GM19328 (cell line): ENCODE measurements around the gene GSTK1.
A peak's percentile ranks its signal among the peaks of the same experiment; 100 is the strongest.
"Not testable (repeated sequence)": the region's sequence is repeated elsewhere in the genome, so short reads cannot be mapped to it uniquely, and the experiment has no call there.

Experiments used
- ATAC-seq: cut with Tn5 transposase; IDR thresholded peaks from one replicate; pipeline ENCODE4 v1.9.1; 2021; ENCODE audit warnings: mild to moderate bottlenecking, moderate library complexity; ENCODE audit not compliant: unreplicated experiment

GSTK1 gene

DNA sequence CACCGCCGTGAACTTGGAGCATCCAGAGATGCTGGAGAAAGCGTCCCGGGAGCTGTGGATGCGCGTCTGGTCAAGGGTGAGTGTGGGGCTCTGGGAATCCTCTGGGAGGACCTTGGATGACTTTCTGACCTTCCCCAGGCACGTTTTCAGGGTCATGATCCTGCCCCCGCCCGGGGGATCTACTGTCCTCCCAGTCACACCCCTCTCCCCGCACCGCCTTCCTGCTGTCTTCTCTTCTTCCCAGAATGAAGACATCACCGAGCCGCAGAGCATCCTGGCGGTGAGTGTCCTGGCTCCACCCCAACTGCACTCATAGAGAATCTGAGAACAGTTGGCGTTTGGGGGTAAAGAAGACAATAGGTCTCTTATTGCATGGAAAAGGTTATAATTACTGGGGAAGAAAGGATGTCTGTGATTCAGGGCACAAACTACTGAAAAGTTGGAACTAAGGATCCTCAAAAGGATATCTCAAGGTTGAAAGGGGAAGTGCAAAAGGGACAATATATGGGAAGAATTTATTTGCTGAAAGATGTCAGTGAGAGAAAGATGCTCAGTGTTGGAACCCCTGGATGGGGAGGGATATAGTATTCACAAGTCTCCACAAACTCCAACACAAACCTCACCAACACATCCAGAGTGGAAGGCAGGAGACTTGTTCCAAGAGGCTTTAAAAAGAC, 1.9 kb downstream of the GSTK1 start:
- no peak for ATAC-seq

DNA sequence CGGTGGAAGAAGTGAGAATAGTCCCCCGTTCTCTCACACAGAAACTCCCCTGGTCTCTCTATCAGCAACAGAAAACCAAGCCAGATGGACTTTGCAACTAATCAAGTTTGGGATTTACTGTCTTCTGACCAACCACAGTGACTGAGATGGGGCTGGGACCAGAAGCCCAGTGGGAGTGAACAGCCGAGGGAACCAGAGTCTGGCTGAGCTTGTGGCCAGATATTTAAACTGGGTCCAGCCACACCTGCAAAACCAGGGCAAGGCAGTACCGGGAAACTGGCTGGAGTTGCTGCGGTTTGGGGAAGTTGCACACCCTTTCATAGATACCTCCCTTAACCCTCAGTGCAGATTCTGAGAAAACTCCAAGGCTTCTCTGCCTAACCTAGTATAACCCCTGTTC, 6.0 kb downstream of the GSTK1 start:
- no peak for ATAC-seq

DNA sequence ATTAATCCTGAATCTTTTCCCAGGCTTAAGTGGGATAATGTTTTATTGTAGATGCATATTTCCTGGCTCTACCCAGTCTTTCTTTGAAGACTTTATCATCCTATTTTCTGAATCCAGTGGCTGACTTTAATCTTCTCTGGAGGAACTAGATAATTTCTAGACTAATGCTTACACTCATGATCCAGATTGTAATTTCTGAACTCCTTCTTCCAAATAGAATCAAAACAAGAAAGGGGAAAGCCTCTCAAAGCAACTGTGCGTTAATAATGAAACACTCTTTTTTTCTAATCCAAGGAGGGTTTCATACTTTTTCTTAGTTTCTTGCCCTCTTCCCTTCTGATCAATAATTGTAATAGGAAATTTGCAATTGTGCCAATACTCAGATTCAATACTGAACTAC, 8.0 kb downstream of the GSTK1 start:
- ATAC-seq: no peak

DNA sequence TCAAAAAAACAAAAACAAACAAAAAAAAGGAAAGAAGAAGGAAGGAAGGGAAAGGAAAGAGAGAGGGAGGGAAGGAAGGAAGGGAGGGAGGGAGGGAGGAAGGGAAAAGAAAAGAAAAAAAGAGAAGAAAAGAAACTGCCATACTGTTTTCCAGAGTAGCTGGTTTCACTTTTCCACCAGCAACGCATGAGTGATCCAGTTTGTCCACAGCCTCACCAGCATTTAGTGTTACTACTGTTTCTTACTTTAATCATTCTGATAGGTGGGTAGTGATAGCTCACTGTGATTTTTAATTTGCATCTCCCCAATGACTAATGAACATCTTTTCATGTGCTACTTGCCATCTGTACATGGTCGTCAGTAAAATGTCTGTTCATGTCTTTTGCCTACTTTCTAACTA, 9.6 kb downstream of the GSTK1 start:
- no peak for ATAC-seq

DNA sequence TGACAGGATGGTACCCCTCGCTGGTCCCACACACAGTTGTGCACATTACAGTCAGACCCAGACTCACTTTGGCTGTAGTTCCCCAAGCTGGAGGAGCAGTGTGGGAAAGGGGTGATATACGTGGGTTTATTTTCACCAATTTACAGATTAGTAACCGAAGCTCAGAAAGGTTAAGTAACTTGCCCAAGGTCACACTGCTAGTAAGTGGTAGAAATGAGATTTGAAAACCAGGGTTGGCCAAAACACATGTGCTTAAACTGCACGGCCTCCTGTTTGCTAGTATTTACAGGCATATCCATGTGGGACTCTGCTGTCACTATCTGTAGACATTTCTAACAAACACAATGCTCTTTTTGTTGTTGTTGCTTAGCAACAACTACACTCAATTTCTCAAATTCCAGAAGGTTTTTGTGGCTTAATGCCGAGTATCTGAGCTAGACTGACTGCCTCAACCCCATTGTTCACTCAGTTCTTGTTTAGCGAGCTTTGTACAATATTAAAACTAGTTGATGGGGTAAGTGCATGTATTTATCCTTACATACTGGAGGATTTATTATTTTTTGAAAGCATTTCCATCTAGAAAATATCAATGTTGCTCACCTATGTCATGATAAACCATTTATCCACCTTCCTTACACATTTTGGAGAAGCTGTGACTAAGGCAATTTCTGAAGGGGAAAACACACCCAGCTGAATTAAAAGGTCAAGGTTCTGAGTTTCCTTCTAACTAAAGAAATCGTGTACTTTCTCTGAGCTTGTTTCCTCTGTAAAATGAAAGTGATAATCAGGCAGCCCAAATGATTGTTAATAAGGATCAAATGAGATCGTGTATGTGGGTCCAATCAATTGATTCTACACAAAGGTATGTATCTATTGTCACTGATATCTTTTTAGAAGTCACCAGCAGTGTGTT, 16.2 kb downstream of the GSTK1 start:
- ATAC-seq: no peak

DNA sequence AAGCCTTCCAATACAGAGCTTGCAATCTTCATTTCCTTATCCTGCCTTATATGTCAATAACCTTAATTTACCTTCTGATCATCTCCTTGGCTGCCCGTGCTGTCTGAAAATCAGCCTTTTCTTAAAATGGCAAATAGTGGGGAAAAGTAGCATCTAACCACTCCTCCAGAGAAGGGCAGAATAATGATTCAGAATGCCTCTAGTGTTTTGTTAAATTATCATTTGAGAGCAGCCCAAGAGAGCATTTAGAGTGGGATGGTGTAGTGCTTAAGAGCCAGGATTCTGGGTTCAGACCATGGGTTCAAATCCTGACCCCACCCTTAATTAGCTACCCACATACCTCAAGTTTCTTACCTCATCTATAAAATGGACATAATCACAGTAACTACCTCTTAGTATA, 16.9 kb downstream of the GSTK1 start:
- ATAC-seq: no peak

DNA sequence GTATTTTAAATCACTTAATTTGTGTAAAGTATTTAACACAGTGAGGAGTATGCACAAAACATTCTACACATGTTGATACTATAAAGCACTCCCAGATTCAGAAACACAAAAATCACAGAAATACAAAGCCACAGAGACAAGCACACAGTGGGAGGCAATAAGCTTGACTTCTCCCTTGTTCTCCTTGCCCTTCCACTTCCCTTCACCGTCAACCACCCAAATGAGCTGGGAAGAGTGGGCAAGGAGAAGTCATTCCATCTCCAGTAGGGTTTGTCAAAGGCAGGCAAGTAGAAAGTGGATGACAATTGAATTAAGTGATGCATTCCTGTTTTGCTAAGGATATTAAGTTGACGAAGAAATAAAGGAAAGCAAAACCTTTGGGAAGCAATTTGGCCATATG, 17.3 kb downstream of the GSTK1 start:
- no peak for ATAC-seq

DNA sequence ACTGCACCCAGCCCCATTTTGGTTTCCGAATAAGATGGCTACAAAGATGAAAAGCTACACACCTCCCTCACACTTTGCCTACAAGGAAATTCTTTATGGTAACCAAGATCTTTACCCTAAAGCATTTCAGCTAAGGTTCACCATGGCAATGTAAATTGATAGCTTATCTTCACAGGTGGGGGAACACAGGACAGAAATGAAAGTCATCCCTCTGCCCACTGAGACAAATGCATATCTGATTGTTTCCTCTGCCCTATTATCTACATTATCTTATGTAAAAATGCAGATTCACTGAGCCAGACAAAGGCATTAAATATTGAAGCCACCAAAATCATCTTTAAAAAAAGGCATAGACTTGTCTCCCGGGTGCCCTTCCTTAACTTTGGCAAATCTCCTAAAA, 18.3 kb downstream of the GSTK1 start:
- ATAC-seq: no peak

DNA sequence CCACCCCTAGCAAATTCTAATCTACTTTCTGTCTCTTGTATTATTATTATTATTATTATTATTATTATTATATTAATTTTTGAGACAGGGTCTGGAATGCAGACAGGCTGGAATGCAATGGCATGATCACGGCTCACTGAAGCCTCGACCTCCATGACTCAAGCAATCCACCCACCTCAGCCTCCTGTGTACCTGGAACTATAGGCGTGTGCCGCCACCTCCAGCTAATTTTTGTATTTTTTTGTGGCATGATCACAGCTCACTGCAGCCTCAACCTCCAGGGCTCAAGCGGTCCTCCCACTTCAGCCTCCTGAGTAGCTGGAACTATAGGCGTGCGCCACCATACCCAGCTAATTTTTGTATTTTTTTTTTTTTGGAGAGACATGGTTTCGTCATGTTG, 18.9 kb downstream of the GSTK1 start:
- ATAC-seq: no peak

DNA sequence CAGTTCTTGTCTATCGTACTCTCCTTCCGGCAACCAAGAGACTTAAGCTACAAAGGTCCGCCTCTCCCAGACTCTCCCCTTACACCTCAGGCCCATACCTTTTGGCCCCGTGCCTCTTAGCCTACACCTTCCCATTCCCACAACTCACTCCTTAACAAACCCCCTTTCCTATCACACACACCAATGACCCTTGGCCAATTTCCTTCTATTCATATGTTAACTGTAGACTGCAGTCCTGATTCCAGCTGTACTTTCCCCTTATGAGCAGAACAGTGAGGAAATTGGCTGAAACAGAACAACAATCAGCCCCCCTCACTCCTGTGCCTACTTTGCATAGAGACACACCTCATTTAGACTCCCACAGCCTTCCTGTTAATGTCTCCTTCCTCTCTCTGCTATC, 20.1 kb downstream of the GSTK1 start:
- ATAC-seq: no peak

DNA sequence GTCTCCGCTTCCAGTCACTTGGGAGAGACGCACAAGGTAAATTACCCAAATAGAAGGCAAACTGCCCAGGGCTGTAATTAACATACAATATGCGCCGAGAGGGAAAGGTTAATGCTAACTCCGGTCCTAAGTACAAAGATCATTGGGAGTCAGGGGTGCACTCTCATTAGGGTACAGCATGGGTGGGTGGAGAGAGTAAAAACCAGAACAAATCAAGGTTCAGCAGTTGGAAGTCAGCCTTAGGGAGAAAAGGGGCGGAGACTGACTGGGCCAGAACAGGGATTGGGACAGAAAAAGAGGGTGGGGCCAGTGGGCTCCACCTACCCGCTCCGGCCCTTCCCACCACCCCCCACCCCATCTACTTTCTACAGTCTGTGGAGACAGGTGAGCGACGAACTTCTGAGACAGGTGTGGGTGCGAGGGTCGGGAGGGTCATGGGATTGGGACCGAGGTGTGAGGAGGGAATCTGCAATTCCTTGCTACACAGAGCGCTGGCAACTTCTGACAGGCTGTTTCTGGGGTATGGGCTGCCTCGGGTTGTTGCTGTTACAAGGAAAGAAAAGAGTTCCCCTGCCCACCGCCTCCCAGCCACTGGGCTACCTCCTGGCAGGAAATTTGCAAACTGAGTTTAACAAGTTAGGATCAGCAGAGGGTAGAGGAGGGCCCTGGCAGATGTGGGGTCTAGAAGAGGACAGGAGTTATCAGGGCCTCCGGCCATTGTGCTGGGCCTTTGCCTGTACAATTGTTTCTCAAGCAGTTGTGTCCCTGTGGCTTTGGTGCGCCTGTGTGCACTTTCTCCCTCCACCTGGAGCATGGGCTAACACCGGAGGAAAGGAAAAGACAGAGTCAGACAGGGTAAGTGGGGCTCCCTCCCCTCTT, 21.6 kb downstream of the GSTK1 start, which contains the start of gene TMEM139:
TSS of gene TMEM139 (plus strand) at position 368 of the 879 bp plus-strand sequence. CDS start 1,000 bp downstream, outside the sequence.
- ATAC-seq: no peak

DNA sequence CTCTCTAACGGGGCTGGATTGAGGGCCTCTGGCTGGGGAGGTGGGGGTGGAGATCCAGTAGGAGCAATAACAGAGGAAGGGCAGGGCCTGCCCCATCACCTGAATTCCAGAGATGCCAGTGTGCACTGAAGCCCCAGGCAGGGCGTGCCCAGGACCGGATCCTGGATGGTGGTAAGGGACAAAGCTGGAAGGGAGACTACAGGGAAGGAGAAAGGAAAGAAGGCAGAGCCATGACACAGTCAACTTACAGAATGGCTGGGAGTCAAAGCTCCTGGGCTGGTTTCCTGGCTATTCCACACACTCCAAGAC, 22.2 kb downstream of the GSTK1 start:
- ATAC-seq: no peak

DNA sequence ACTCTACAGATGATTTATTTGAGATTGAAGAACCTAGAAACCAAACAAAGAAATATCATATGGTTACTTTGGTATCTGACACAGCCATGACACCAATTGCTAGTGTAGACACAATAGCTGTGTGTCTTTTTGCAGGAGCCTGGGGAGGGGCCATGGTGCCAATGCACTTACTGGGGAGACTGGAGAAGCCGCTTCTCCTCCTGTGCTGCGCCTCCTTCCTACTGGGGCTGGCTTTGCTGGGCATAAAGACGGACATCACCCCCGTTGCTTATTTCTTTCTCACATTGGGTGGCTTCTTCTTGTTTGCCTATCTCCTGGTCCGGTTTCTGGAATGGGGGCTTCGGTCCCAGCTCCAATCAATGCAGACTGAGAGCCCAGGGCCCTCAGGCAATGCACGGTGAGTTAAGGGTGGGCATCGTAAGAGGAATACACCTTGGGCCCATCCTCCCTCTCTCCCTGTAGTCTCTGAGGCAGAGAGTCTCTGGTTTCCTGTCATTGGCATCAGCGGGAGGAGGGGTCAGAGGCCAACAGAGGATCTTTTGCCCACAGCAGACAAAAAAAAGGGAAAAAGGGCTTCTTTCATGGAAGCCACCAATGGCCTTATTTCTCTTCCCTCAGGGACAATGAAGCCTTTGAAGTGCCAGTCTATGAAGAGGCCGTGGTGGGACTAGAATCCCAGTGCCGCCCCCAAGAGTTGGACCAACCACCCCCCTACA, 22.7 kb downstream of the GSTK1 start:
- ATAC-seq: no peak

DNA sequence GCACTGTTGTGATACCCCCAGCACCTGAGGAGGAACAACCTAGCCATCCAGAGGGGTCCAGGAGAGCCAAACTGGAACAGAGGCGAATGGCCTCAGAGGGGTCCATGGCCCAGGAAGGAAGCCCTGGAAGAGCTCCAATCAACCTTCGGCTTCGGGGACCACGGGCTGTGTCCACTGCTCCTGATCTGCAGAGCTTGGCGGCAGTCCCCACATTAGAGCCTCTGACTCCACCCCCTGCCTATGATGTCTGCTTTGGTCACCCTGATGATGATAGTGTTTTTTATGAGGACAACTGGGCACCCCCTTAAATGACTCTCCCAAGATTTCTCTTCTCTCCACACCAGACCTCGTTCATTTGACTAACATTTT, 23.3 kb downstream of the GSTK1 start:
- ATAC-seq: no peak

DNA sequence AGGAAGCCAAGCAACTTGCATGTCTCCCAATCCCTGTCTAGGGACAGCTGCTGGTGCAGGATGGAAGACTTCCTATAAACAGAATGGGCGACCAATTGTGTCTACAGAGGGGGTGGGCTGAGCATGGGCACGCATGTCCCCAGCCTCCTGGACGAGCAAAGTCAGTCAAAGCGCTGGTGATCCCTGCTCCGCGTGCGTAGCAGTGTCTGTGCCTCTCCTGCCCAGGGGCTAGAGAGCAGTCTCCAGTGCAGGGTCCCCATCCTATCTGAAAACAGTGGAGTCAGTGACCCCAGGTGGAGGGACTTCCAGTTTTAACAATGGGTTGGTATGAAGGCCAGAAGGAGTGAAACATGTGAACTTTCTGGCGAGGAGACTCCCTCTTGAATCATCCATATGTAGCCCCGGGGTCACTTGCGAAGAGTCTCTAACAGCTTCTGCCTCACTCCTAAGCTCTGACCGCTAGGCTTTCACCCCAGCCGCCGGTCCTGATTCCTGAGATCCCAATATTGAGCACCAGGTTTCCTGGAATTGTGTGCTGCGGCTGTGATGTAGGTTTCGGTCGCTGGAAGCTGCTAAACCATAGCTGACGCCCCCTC, 24.2 kb downstream of the GSTK1 start:
- ATAC-seq: no peak

DNA sequence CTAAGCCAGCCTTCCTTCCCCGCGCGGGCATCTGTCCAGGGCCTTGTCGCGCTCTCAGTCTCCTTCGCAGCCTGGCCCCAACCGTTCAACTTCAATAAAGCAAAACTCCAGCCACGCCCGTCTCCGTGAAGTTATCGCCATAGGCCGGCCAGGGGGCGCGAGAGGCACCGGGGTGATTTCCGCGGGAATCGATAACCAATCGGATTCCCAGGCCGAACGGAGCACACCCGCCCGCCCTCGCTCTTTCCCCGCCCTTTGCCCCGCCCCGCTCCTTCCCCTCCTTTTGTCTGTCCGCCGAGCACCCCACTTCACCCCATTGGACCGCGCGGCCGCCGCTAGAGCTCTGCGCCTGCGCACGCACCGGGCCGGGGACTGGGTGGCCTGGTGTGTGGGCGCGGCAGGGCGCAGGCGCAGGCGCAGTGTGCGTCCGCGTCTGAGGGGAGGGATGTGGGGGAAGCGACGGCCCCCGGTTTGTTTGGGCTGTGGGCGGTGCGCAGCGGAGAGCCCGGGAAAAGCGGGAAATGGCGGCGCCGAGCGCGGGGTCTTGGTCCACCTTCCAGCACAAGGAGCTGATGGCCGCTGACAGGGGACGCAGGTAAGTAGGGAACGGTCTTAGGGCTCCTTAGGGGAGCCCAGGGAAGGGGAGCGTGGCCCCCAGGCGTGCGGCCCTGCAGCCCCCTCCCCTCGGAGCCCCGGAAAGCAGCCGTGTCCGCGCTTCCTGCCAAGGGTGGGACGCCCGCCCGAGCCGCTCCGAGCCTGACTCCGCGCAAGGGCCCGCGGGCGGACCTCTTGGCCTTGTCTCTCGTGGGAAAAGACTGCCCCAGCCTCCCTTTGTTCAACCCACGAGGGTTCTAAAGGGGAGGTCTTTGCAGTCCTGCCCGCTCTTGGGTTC, 24.9 kb downstream of the GSTK1 start, which contains the start of gene CASP2:
TSS of gene CASP2 (plus strand) at position 417 of the 892 bp plus-strand sequence. CDS start at position 522, 105 bp downstream.
- peak; percentile 84 for ATAC-seq

DNA sequence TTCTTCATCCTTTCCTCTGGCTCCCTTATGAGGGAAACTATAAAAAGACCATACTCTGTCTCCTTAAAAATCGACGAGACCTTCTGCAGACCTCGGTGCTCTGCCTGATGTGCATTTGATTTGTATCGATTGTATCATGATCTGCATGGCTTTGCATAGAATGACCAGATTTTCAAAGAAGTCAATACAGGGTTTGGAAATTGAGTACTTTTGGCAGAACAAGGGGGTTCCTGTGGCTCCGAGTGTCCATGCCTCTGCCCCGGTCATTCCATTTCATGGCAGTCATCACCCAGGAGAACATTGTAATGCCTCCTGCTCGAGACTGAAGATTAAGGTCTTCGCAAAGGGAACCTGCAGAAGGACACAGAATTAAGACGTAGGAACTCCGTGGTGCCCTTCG, 25.6 kb downstream of the GSTK1 start:
- no peak for ATAC-seq

DNA sequence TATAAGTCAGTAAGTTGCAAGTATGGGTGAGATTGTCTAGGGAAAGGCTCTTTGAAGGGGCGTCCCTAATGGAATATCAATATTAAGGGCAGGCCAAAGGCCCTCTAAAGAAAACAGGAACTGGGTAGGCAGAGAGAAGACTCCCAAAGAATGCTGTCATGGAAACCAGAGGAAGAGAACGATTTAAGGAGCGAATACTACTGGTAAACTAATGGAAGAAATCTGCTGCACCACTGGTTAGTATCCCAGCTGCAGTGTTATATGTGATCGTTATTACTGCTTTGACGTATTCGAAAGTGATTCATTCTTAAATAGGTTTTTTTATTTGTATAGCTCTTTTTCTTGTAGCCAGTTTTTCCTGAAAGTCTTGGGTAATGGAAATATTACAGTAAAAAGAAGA, 26.2 kb downstream of the GSTK1 start:
- ATAC-seq: no peak

DNA sequence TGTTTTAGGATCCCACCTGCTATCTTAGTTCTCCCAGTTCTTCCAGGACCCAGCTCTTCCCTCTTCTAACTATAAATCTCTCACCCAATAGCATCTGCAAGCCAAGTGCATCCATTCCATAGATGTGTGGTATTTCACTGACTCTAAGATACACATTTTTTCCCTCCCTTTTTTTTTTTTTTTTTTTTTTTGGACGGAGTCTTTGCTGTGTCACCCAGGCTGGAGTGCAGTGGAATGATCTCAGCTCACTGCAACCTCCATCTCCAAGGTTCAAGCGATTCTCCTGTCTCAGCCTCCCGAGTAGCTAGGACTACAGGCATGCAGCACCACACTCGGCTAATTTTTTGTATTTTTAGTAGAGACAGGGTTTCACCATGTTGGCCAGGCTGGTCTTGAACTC, 26.6 kb downstream of the GSTK1 start:
- ATAC-seq: not testable (repeated sequence)
